IPS DF 6.9 (cell line): ENCODE measurements around the gene AQP10.

Source experiments
- DNase-seq: peaks from one replicate; pipeline ENCODE4 v3.0.0-alpha.2; 2013; ENCODE audit warnings: low read depth, low spot score
- H3K27ac ChIP-seq: one replicate; pipeline ENCODE4 v1.5.1; 2013; ENCODE audit warnings: low read length, control low read depth
- H3K27me3 ChIP-seq: 2 replicates; pipeline ENCODE4 v1.6.1; 2013; ENCODE audit warnings: mild to moderate bottlenecking, low read length; ENCODE audit not compliant: control insufficient read depth, insufficient read depth
- H3K36me3 ChIP-seq: 2 replicates; pipeline ENCODE4 v1.6.1; 2013; ENCODE audit warnings: low read length; ENCODE audit not compliant: control insufficient read depth, insufficient read depth
- H3K4me1 ChIP-seq: 2 replicates; pipeline ENCODE4 v1.6.1; 2013; ENCODE audit warnings: low read length; ENCODE audit not compliant: control insufficient read depth, insufficient read depth
- H3K4me3 ChIP-seq: 2 replicates; pipeline ENCODE4 v1.5.1; 2013; ENCODE audit warnings: mild to moderate bottlenecking, low read length
- H3K9me3 ChIP-seq: 2 replicates; pipeline ENCODE4 v1.6.1; 2013; ENCODE audit warnings: low read length, inconsistent platforms; ENCODE audit not compliant: control insufficient read depth, insufficient read depth
- WGBS: extraction: QIAGEN DNeasy Blood & Tissue Kit; methylation state at CpG from one replicate; pipeline ENCODE4 v1.1.7; 2013; ENCODE audit warnings: mixed read lengths, missing lambda C conversion rate; ENCODE audit not compliant: insufficient read length, insufficient coverage; 5-methylcytosine and 5-hydroxymethylcytosine counted together

Gene AQP10

DNA sequence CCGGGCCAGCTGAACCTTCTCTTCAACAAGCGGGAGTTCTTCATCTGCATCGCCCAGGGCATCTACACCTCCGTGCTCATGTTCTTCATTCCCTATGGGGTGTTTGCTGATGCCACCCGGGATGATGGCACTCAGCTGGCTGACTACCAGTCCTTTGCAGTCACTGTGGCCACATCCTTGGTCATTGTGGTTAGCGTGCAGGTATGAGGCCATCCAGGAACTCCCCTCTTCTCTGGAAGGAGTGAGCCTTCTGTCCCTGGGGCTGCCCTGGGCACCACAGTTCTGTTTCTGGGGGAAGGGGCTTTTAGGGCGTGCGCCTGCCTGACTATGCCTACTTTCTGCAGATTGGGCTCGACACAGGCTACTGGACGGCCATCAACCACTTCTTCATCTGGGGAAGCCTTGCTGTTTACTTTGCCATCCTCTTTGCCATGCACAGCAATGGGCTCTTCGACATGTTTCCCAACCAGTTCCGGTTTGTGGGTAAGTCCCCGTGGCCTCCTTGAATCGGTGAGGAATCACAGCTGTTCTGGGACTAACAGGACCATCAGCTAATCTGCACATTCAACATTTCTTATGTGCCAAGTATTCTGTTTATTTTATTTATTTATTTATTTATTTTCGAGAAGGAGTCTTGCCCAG lies 25.5 kb downstream of the AQP10 start:
- Histone ChIP-seq H3K27me3 (no peaks in the 10 kb centered on the region), H3K27ac (no peak overlapping the region), H3K36me3 (peaks cover 50% of the 10 kb centered on the region), H3K9me3 (no peaks in the 10 kb centered on the region), H3K4me1 (no peaks in the 10 kb centered on the region), H3K4me3 (no peak overlapping the region)
- no CpG with 5 or more reads among the region's 15 CpGs for WGBS
- DNase-seq, result no peak

DNA sequence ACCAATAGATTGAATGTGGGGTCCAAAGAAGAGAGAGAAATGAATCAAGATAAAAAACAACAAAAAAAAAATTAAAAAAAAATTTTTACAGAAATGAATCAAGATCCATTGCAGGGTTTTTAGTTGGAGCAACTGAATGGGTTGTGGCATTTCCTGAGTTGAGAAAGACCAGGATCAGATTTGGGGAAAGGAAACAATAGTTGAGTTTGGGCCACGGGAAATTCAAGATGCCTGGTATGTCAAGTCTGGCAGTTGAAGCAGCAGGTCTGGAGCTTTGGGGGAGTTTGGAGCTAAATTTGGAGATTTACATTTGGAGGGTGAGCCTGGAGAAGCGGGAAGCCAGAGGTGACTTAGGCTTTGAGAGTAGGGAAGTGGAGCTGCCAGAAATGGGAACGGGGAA lies 27.1 kb downstream of the AQP10 start:
- Histone ChIP-seq H3K27me3 (no peaks in the 10 kb centered on the region), H3K36me3 (peaks cover 39% of the 10 kb centered on the region), H3K27ac (no peak overlapping the region), H3K9me3 (no peaks in the 10 kb centered on the region), H3K4me3 (no peak overlapping the region), H3K4me1 (no peaks in the 10 kb centered on the region)
- DNase-seq, result no peak
- no CpG with 5 or more reads among the region's 3 CpGs for WGBS

- no peaks in the 10 kb centered on the region for H3K27me3 ChIP-seq
- no peaks in the 10 kb centered on the region for H3K9me3 ChIP-seq
- no peak overlapping the region for H3K27ac ChIP-seq
- H3K36me3 ChIP-seq, result peaks cover 34% of the 10 kb centered on the region
- WGBS, result no CpG with 5 or more reads among the region's 27 CpGs
- H3K4me3 ChIP-seq, result no peak overlapping the region
- DNase-seq, result no peak
- H3K4me1 ChIP-seq, result peaks cover 2% of the 10 kb centered on the region; the same call in 1 of the 2 replicates
Observed at GRCh38 chr1:154348429-154349076, 27.7 kb downstream of the AQP10 start.

GRCh38 chr1:154349121-154349520 lies 28.2 kb downstream of the AQP10 start:
- Histone ChIP-seq H3K4me1 (peaks cover 2% of the 10 kb centered on the region; the same call in 1 of the 2 replicates), H3K4me3 (no peak overlapping the region), H3K27me3 (no peaks in the 10 kb centered on the region), H3K36me3 (peaks cover 28% of the 10 kb centered on the region), H3K27ac (no peak overlapping the region), H3K9me3 (no peaks in the 10 kb centered on the region)
- DNase-seq, result no peak
- no CpG with 5 or more reads among the region's 7 CpGs for WGBS

DNA sequence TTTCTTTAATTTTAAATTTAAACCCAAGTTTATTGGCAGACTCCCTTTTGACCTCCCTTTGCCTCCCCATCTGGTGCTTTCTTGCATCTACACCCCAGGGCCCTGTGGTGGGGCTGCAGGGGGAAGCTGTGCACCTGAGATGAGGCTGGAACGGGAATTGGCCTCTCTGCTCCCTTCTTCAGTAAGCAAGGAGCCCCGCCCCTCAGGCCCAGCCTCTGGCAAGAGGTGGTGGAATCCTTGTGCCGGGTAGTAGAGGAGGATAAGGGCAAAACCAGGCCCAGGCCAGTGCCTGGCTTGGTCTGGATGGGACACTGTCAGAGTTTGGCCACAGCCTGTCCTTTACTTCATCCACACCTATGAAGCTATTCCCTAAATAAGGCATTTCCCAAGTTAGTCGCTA lies 29.5 kb downstream of the AQP10 start:
- H3K36me3 ChIP-seq, result peaks cover 20% of the 10 kb centered on the region
- no peaks in the 10 kb centered on the region for H3K27me3 ChIP-seq
- no peak overlapping the region for H3K27ac ChIP-seq
- H3K9me3 ChIP-seq, result no peaks in the 10 kb centered on the region
- WGBS, result no CpG with 5 or more reads among the region's 4 CpGs
- no peak overlapping the region for H3K4me3 ChIP-seq
- peaks cover 2% of the 10 kb centered on the region; the same call in 1 of the 2 replicates for H3K4me1 ChIP-seq
- no peak for DNase-seq

- Histone ChIP-seq H3K4me3 (no peak overlapping the region), H3K27me3 (no peaks in the 10 kb centered on the region), H3K27ac (no peak overlapping the region), H3K36me3 (peaks cover 10% of the 10 kb centered on the region), H3K4me1 (peaks cover 2% of the 10 kb centered on the region; the same call in 1 of the 2 replicates), H3K9me3 (no peaks in the 10 kb centered on the region)
- no peak for DNase-seq
- no CpG with 5 or more reads among the region's 14 CpGs for WGBS
Observed at GRCh38 chr1:154351363-154352068, 30.6 kb downstream of the AQP10 start.

DNA sequence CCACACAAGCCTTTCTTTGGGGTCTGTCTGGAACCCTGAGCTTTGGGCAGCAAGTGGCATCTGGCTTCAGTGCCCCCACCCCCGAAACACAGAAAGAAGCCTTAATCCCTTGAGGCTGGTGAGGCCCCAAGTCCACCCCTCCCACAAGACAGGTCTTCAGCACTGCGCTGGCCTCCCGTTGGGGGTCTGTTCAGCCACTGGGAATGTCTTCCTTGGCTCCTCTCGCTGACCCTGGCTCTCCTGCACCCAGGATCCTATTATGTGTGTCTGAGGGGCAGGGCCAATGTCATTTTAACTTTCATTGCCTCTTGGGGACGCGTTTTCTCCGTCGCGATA lies 31.3 kb downstream of the AQP10 start:
- Histone ChIP-seq H3K4me3 (peak overlapping the region; percentile 51; the same call in 1 of the 2 replicates), H3K27ac (no peak overlapping the region), H3K9me3 (no peaks in the 10 kb centered on the region), H3K36me3 (peaks cover 9% of the 10 kb centered on the region), H3K4me1 (peaks cover 2% of the 10 kb centered on the region; the same call in 1 of the 2 replicates), H3K27me3 (no peaks in the 10 kb centered on the region)
- no peak for DNase-seq
- no CpG with 5 or more reads among the region's 9 CpGs for whole genome bisulfite sequencing

- H3K36me3 ChIP-seq, result peaks cover 9% of the 10 kb centered on the region
- no CpG with 5 or more reads among the region's 41 CpGs for WGBS
- no peaks in the 10 kb centered on the region for H3K27me3 ChIP-seq
- H3K4me3 ChIP-seq, result peak overlapping the region; percentile 51
- no peaks in the 10 kb centered on the region for H3K9me3 ChIP-seq
- H3K27ac ChIP-seq, result no peak overlapping the region
- H3K4me1 ChIP-seq, result peaks cover 2% of the 10 kb centered on the region; the same call in 1 of the 2 replicates
- DNase-seq, result no peak
Observed at GRCh38 chr1:154352581-154353459, 31.9 kb downstream of the AQP10 start.

- no peak for DNase-seq
- no peaks in the 10 kb centered on the region for H3K27me3 ChIP-seq
- H3K9me3 ChIP-seq, result no peaks in the 10 kb centered on the region
- WGBS, result no CpG with 5 or more reads among the region's 1 CpG
- peaks cover 2% of the 10 kb centered on the region; the same call in 1 of the 2 replicates for H3K4me1 ChIP-seq
- H3K36me3 ChIP-seq, result peaks cover 5% of the 10 kb centered on the region
- no peak overlapping the region; the same call in 1 of the 2 replicates for H3K4me3 ChIP-seq
- H3K27ac ChIP-seq, result no peak overlapping the region
Observed at GRCh38 chr1:154353460-154353904, 32.6 kb downstream of the AQP10 start.

- Histone ChIP-seq H3K9me3 (no peaks in the 10 kb centered on the region), H3K4me1 (peaks cover 2% of the 10 kb centered on the region; the same call in 1 of the 2 replicates), H3K36me3 (peaks cover under 1% of the 10 kb centered on the region; the same call in 1 of the 2 replicates), H3K4me3 (no peak overlapping the region), H3K27ac (no peak overlapping the region), H3K27me3 (no peaks in the 10 kb centered on the region)
- no peak for DNase-seq
- WGBS, result no CpG with 5 or more reads among the region's 5 CpGs
Observed at GRCh38 chr1:154353966-154354365, 33.1 kb downstream of the AQP10 start.
